K562 (cell line): ENCODE data around the gene NDUFAF8. TPM values are rescaled to one million over a fixed set of nuclear protein-coding genes. Genes with fewer than 3 reads are reported as not detected.

Source experiments
- ATF2 ChIP-seq: sonication (generic); formaldehyde crosslinking; IDR thresholded peaks from 2 replicates; pipeline ENCODE4 v1.8.1; 2022; ENCODE audit warnings: missing genetic modification reagents
- CREBBP ChIP-seq: IDR thresholded peaks from one replicate; pipeline ENCODE4 v1.6.1; 2012; ENCODE audit warnings: low read depth, mild to moderate bottlenecking, control low read depth, inconsistent platforms, low read length
- CTCF ChIP-seq, 3 experiments: IDR thresholded peaks in 2 of 3; conservative IDR thresholded peaks in 1 of 3; 2 replicates each; pipeline ENCODE4 v1.5.1; 2011 to 2012; ENCODE audit warnings: low read length in 3 of 3, mild to moderate bottlenecking in 3 of 3, control low read depth in 2 of 3, improper control_type of control experiment in 1 of 3, inconsistent platforms in 1 of 3, low read depth in 1 of 3, mixed read lengths in 1 of 3, moderate library complexity in 1 of 3; ENCODE audit not compliant: insufficient read depth in 2 of 3
- E2F3 ChIP-seq: fragments of 250-450 bp; sonication (Bioruptor Pico); IDR thresholded peaks from 2 replicates; pipeline ENCODE4 v1.4.0; 2020; ENCODE audit warnings: mild to moderate bottlenecking
- E2F6 ChIP-seq, 2 experiments: IDR thresholded peaks; 2 replicates each; pipeline ENCODE4 v1.6.1; 2011; ENCODE audit warnings: borderline replicate concordance in 1 of 2, control low read depth in 1 of 2, low read depth in 1 of 2, low read length in 1 of 2, mild to moderate bottlenecking in 1 of 2, mixed read lengths in 1 of 2, moderate library complexity in 1 of 2; ENCODE audit not compliant: insufficient read depth in 1 of 2, insufficient read length in 1 of 2, poor library complexity in 1 of 2, severe bottlenecking in 1 of 2; ENCODE audit errors: extremely low read depth in 1 of 2
- FOXK1 ChIP-seq: sonication (generic); formaldehyde crosslinking; IDR thresholded peaks from 2 replicates; pipeline ENCODE4 v1.8.0; 2022; ENCODE audit warnings: missing genetic modification reagents, mild to moderate bottlenecking, borderline replicate concordance
- GATAD2B ChIP-seq: fragments of 450-650 bp; IDR thresholded peaks from 2 replicates; pipeline ENCODE4 v1.6.1; 2017; ENCODE audit warnings: mild to moderate bottlenecking, borderline replicate concordance
- HNRNPH1 ChIP-seq: fragments of 200-400 bp; formaldehyde crosslinking; optimal IDR thresholded peaks from 2 replicates; pipeline ENCODE3; 2017; ENCODE audit warnings: low read depth, mild to moderate bottlenecking, low read length, moderate library complexity
- IRF1 ChIP-seq: sonication (generic); formaldehyde crosslinking; IDR thresholded peaks from 2 replicates; pipeline ENCODE4 v1.8.0; 2022; ENCODE audit warnings: missing genetic modification reagents, mild to moderate bottlenecking, borderline replicate concordance
- MCM2 ChIP-seq: fragments of 450-650 bp; IDR thresholded peaks from 2 replicates; pipeline ENCODE4 v1.6.1; 2017; ENCODE audit warnings: low read depth, mild to moderate bottlenecking
- MEF2D ChIP-seq: conservative IDR thresholded peaks from 2 replicates; pipeline ENCODE4 v1.6.1; 2016; ENCODE audit warnings: low read depth, missing genetic modification characterization, missing compliant biosample characterization
- MXI1 ChIP-seq: IDR thresholded peaks from 2 replicates; pipeline ENCODE4 v1.6.1; 2011; ENCODE audit warnings: low read depth, mild to moderate bottlenecking, improper control_type of control experiment, low read length
- NFXL1 ChIP-seq: fragments of 450-650 bp; formaldehyde crosslinking; IDR thresholded peaks from 2 replicates; pipeline ENCODE4 v1.4.0; 2021; ENCODE audit warnings: mild to moderate bottlenecking
- POLR2A ChIP-seq: fragments of 450-650 bp; conservative IDR thresholded peaks from 2 replicates; pipeline ENCODE4 v1.6.1; 2016
- RBFOX2 ChIP-seq: fragments of 200-400 bp; formaldehyde crosslinking; IDR thresholded peaks from 2 replicates; pipeline ENCODE4 v1.6.1; 2017; ENCODE audit warnings: low read depth, mild to moderate bottlenecking, low read length, moderate library complexity
- SMC3 ChIP-seq: conservative IDR thresholded peaks from 2 replicates; pipeline ENCODE4 v1.6.1; 2011; ENCODE audit warnings: low read depth, low read length, improper control_type of control experiment; ENCODE audit not compliant: insufficient read depth
- TCF3 ChIP-seq: sonication (generic); formaldehyde crosslinking; IDR thresholded peaks from 2 replicates; pipeline ENCODE4 v1.4.0; 2020; ENCODE audit warnings: mild to moderate bottlenecking, missing genetic modification reagents
- TSC22D4 ChIP-seq: fragments of 450-650 bp; IDR thresholded peaks from 2 replicates; pipeline ENCODE4 v1.6.1; 2016; ENCODE audit warnings: missing genetic modification characterization, missing biosample characterization, control low read depth
- ZBTB2 ChIP-seq: fragments of 450-650 bp; IDR thresholded peaks from 2 replicates; pipeline ENCODE4 v1.6.1; 2016; ENCODE audit warnings: antibody characterized with exemption
- ZBTB7A ChIP-seq: IDR thresholded peaks from 2 replicates; pipeline ENCODE4 v1.6.1; 2011; ENCODE audit warnings: low read depth, mild to moderate bottlenecking, low read length, moderate library complexity, borderline replicate concordance; ENCODE audit not compliant: control insufficient read depth
- ZFX ChIP-seq: sonication (generic); formaldehyde crosslinking; IDR thresholded peaks from 2 replicates; pipeline ENCODE4 v1.8.0; 2022; ENCODE audit warnings: mild to moderate bottlenecking, missing genetic modification reagents, moderate library complexity
- polyA plus RNA-seq, 8 experiments: library from polyadenylated mRNA; depleted of rRNA in 4 of 8; stranded (reverse) in 5 of 8; unstranded in 3 of 8; fragments of >200 nt; fragmentation: Nextera tagmentation in 2 of 8; fragmentation: Illumina TruSeq in 1 of 8; extraction: Ambion mirVana in 2 of 8; extraction: Trizol in 1 of 8; gene quantifications; 2 replicates each; pipeline versions ENCODE4 v1.2.1 to v1.2.3, GENCODE V29; 2011 to 2014; ENCODE audit warnings: inconsistent platforms in 1 of 8, missing spikeins in 1 of 8
- total RNA-seq, 7 experiments: library from RNA; depleted of rRNA in 6 of 7; stranded (reverse); fragments of >200 nt in 6 of 7; fragmentation: Illumina TruSeq in 2 of 7; extraction: Trizol in 2 of 7; gene quantifications; 2 replicates each; pipeline versions ENCODE4 v1.2.1 to v1.2.3, GENCODE V29; 2011 to 2021; ENCODE audit warnings: low replicate concordance in 1 of 7

The NDUFAF8 gene
- total and polyA plus RNA-seq, 9 of the 15 experiments (the other 6 are each of a cell fraction or from before 2014, with no cell fraction given): 13.5 to 144 (median 90.0) TPM

GRCh38 chr17:81200695-81201580 is 38.2 kb upstream of the NDUFAF8 start (continued):
- TF ChIP-seq ATF2 (no peak), MCM2 (no peak), TSC22D4 (tag) (no peak), ZBTB7A (peak; percentile 17; the same call in 1 of the 2 replicates), FOXK1 (CRISPR knock-in tag) (no peak), GATAD2B (no peak), CTCF (IDR thresholded peaks at IDR 0.05 in 2 of 3, conservative IDR thresholded peaks at IDR 0.05 in 1 of 3; ENCODE audit: insufficient read depth in 2 of 3, low read depth in 1 of 3, low read length in 3 of 3) (peak; percentile 73 to 81 (median 78)), HNRNPH1 (no peak), RBFOX2 (no peak), ZBTB2 (no peak), SMC3 (0 out of 2 replicates have a peak, but pooled peaks have one; percentile 16), TCF3 (CRISPR knock-in tag) (0 out of 2 replicates have a peak, but pooled peaks have one; percentile 11), CREBBP (no peak), MEF2D (tag) (no peak), IRF1 (CRISPR knock-in tag) (no peak), ZFX (CRISPR knock-in tag) (0 out of 2 replicates have a peak, but pooled peaks have one; percentile 18), E2F6 (IDR thresholded peaks at IDR 0.05; ENCODE audit: borderline replicate concordance in 1 of 2, extremely low read depth in 1 of 2, insufficient read depth in 1 of 2, insufficient read length in 1 of 2, low read depth in 1 of 2, low read length in 1 of 2, poor library complexity in 1 of 2, severe bottlenecking in 1 of 2) (peak in 1 of 2 experiments; percentile 30), POLR2A (no peak), MXI1 (no peak), NFXL1 (CRISPR knock-in tag) (no peak), E2F3 (CRISPR knock-in tag) (no peak)
